ENCODE measurements around the gene PEA15.

DNA sequence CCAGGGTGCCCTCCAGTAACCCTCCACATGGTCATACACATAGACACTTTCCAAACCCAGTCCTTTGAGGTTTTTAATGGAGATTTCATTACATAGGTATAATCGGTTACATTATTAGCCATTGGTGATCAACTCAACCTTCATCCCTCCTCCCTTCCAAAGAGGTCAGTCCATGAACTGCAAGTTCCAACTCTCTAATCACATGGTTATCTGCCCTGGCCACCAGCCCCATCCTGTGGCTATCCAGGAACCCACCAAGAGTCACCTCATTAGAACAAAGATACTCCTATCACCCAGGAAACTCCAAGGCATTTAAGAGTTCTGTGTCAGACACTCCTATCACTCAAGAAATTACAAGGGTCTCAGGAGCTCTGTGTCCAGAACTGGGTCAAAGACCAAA lies 41.6 kb upstream of the PEA15 start:
- TF ChIP-seq, protein P1, sequence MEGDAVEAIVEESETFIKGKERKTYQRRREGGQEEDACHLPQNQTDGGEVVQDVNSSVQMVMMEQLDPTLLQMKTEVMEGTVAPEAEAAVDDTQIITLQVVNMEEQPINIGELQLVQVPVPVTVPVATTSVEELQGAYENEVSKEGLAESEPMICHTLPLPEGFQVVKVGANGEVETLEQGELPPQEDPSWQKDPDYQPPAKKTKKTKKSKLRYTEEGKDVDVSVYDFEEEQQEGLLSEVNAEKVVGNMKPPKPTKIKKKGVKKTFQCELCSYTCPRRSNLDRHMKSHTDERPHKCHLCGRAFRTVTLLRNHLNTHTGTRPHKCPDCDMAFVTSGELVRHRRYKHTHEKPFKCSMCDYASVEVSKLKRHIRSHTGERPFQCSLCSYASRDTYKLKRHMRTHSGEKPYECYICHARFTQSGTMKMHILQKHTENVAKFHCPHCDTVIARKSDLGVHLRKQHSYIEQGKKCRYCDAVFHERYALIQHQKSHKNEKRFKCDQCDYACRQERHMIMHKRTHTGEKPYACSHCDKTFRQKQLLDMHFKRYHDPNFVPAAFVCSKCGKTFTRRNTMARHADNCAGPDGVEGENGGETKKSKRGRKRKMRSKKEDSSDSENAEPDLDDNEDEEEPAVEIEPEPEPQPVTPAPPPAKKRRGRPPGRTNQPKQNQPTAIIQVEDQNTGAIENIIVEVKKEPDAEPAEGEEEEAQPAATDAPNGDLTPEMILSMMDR (IDR thresholded peaks at IDR 0.05): no peak
- TF ChIP-seq POLR2AphosphoS5 (IDR thresholded peaks at IDR 0.05): no peak

Data from prostate gland (tissue), 2 donors.